ENCODE measurements around the gene MLLT11.
"Not testable (repeated sequence)": the region's sequence is repeated elsewhere in the genome, so short reads cannot be mapped to it uniquely, and the experiment has no call there.

Gene MLLT11

DNA sequence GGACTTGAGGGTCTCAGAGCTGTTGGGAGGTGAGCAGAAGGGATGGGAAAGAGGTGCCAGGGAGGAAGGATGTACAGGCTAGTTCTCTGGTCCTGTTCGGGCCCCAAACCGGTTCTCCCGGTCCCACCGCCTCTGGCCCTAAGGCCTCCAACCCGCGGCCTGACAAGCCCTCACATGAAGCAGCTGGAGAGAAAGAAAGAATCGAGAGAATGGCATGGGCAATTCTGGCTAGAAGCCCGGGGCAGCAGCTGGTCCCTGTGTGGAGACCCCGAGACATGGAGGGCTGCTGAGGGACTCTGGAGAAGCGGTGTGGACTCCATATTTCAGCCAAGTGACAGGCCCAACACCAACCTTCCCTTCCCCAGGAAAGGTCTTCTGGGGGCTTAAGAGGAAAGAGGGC lies 1.5 kb upstream of the MLLT11 start:
- DNase-seq = no peak

- peak; percentile 75 for DNase-seq
Measured at GRCh38 chr1:151059109-151060006, 839 bp upstream of the MLLT11 start, which contains the start of gene CDC42SE1. TSS of gene CDC42SE1 (minus strand) at chr1:151059622. CDS start at chr1:151055730, 3,892 bp downstream.

DNA sequence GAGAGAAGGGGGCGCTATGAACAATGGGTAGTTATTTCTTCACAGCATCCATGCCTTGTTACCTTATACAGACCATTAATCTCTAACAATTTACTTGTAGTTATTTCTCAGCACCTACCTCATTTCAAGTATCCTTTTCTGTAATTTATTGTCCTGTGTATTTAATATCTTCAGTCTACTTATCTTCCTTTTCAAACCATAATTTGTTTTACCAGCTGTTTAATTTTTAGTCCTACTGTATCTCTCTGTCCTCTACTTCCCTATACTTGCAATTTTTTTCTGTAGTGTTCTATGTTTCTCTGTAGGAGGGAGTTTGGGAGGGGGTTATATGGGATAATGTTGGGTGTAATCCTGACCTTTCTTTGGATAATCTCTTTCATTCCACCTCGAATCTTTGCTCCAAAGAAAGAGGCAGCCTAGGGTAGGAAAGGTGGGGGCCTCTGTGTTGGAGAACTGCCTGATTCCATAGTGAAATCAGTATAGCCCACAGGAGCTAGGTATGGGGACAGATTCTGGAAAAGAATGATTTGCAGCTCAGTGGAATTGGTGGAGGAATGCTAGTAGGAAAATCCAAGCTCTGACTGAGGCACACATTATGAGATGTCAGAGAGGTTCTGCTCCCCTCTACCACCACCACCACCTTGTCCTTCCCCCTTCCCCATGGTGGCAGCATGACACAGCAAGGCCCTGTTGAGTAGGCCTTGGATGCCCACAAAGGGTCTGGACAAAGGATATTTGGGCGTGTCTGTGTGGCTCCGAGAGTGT lies 642 bp downstream of the MLLT11 start:
- peak in 1 of 2 experiments; percentile 12 for DNase-seq

- DNase-seq = no peak
Measured at GRCh38 chr1:151061704-151062103, 1.5 kb downstream of the MLLT11 start.

DNA sequence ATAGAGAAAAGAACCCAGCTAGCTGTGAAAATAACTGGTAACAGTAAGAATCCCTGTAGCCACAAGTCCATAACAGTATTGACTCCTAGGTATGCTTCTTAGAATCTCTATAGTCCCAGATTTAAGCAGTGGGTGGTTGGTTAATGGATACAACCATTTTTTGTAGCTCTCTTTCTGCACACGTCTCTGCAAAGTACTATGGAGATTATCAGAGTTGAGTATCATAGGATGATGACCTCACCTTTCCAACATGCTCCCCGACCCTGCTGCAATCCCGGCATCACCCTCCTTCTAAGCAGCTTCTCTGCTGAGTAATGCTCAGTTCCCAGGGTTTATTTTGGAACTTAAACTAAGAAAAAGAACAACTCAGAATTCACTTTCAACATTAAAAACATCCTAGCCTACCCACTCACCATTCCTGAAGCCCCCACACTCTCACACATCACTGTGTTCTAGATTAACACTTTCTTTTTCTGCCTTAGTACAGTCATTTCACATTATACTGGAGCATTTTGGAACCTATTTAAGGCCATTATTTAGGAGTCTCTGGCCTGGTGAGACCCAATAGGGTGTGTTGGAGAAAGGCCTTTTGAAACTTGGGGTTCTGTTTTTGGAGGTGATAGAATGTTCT lies 2.7 kb downstream of the MLLT11 start:
- DNase-seq = no peak

DNA sequence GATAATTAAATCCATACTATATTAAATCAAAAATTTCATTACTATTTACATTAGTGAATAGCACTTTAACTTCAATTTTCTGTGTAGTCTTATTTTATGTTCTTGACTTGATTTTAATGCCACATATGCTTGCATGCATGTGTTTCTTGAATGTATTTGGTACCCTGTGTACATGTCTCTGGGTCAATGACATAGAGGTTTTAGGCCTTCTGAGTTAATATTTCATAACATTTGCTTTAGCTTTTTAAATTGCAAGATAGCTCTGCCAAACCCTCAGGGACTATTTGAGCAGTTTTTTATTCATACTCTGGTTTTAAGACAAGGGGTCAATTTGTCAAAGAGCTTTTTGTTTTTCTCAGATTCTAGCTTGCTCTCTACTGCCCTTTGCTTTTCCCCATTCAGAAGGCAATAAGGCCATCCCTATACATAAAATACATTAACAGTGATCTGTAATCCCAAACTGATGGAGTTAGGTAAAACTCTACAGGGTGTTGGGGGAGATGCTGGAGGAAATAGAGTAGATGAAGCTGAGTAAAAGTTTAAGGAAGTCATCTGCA lies 5.0 kb downstream of the MLLT11 start:
- no peak for DNase-seq

DNA sequence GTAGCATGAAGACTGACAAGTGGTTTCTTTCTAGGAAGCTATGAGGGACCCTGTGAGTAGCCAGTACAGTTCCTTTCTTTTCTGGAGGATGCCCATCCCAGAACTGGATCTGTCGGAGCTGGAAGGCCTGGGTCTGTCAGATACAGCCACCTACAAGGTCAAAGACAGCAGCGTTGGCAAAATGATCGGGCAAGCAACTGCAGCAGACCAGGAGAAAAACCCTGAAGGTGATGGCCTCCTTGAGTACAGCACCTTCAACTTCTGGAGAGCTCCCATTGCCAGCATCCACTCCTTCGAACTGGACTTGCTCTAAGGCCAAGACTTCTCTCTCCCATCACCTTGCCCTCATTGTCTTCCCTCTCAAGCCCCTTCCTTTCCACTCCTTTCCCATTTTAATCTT lies 7.0 kb downstream of the MLLT11 start:
- no peak for DNase-seq

- no peak for DNase-seq
Measured at GRCh38 chr1:151069103-151069486, 8.9 kb downstream of the MLLT11 start.

DNA sequence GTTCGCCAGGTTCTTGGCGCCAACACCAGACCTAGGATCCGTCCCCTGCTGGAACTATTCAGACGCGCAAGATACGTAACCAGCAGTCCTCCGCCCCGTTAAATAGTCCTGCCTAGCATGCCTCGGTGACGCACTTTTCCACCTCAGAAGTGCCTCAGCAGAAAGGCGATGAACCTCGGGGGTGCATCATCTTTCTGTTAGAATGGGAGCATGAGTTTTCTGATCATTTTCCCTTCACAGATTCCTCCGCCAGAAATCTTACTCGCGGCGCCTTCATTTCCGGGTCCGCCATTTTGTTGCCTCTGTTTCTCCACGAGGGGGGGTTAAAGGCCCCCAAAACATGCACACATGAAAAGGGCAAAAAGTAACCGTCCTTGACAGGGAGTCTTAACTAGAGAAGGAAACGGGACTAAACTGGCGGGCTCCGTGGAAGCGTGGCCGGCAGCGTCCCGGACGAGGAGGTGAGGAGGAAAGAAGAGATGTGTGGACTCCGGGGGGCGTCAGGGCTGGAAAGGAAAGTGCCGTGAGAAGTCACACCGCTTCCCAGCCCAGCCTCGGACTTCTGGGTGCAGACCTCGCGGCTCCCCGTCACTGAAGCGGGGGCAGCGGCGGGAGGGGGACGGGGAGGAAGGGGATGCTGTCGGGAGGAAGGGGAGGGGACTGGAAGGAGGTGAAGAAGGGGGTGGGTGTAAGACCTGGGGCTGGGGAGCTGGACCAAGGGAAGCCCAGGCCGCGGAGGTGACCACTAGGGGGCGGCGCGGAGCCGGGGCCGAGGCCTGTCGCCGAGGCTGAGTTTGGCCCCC lies 10.5 kb downstream of the MLLT11 start, which contains the start of gene GABPB2:
GABPB2 (plus strand) TSS at position 288 of the 803 bp plus-strand sequence. CDS start 17,429 bp downstream, outside the sequence.
- peak; percentile 84 to 86 for DNase-seq

DNA sequence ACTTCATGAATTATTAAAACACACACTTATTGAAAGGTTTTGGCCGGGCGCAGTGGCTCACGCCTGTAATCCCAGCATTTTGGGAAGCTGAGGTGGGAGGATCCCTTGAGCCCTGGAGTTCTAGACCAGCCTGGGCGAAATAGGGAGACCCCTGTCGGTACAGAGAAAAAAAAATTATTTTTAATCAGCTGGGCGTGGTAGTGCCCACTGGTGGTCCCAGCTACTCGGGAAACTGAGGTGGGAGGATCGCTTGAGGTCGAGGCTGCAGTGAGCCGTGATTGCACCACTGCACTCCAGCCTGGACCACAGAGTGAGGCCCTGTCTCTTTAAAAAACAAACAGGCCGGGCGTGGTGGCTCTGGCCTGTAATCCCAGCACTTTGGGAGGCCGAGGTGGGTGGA lies 12.0 kb downstream of the MLLT11 start:
- no peak for DNase-seq

DNA sequence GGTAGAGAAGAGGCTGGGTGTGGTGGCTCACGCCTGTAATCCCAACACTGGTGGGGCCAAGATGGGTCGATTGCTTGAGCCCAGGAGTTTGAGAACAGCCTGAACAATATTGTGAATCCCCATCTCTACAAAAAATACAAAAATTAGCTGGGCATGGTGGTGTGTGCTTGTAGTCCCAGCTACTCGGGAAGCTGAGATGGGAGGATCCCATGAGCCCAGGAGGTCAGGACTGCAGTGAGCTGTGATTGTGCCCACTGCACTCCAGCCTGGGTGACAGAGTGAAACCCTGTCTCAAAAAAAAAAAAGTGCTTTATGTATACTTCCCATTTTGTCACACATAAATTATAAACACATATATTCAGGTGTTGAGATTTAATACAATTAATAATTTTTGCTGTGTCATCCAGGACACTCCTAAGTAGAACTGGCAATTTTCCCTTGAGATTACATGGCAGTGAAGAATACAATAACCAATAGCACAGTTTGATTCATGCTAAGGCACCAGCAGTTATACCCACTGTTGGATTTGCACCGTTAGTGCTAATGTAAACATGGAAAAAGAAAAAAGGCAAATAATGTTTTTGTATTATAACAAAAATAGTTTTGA lies 25.9 kb downstream of the MLLT11 start:
- no peak for DNase-seq

DNA sequence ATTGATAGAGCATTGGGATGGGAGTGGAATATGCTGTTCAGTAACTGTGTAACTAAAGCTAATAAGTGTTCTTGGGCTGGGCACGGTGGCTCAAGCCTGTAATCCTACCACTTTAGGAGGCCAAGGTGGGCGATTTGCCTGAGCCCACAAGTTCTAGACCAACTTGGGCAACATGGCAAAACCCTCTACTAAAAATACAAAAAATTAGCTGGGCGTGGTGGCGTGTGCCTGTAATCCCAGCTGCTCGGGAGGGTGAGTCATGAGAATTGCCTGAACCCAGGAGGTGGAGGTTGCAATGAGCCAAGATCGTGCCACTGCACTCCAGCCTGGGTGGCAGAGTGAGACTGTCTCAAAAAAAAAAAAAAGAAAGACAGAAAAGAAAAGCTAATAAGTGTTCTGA lies 37.2 kb downstream of the MLLT11 start:
- not testable (repeated sequence) for DNase-seq

GRCh38 chr1:151098126-151098525 lies 37.9 kb downstream of the MLLT11 start:
- no peak for DNase-seq

DNA sequence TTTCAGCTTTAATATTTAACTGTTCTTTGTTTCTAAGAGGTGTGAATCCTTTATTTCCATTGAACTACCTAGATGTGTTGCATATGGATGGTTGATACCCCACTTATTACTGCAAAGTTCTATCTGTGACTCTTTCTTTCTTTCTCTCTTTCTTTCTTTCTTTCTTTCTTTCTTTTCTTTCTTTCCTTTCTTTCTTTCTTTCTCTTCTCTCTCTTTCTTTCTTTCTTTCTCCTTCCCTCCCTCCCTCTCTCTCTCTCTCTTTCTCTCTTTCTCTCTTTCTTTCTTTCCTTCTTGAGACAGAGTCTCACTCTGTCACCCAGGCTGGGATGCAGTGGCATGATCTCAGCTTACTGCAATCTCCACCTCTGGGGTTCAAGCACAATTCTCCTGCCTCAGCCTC lies 44.4 kb downstream of the MLLT11 start:
- DNase-seq = no peak

GRCh38 chr1:151106894-151107293 lies 46.7 kb downstream of the MLLT11 start:
- DNase-seq = no peak

DNA sequence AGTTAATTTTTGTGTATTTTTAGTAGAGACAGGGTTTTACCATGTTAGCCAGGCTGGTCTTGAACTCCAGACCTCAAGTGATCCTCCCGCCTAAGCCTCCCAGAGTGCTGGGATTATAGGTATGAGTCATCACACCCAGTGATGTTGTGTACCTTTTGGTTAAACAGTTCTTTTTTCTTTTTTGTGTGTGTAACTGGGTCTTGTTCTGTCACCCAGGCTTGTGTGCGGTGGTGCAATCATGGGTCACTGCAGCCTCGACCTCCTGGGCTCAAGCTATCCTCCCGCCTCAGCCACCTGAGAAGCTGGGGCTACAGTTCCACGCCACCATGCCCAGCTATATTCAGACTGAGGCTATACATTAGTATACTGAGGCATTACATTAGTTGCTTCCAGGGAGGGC lies 48.1 kb downstream of the MLLT11 start:
- no peak for DNase-seq

DNA sequence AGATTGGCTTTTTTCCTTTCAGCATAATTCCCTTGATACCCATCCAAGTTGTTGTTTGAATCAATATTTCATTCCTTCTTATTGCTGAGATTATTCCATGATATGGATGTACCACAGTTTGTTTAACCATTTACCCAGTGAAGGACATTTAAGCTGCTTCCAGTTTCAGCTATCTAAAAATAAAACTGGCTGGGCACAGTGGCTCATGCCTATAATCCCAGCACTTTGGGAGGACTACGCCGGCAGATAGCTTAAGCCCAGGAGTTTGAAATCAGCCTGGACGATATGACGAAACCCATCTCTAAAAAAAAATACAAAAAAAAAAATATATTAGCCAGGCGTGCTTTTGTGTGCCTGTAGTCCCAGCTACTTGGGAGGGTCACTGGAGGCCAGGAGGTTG lies 53.7 kb downstream of the MLLT11 start:
- no peak for DNase-seq

Measured in AML-193 (cell line).